T-helper 9 cell (primary cell): Measurements from ENCODE around the gene VCPKMT.

Source experiments
- DNase-seq: peaks from one replicate; pipeline ENCODE4 v3.0.0-alpha.2; 2020

Gene VCPKMT

DNA sequence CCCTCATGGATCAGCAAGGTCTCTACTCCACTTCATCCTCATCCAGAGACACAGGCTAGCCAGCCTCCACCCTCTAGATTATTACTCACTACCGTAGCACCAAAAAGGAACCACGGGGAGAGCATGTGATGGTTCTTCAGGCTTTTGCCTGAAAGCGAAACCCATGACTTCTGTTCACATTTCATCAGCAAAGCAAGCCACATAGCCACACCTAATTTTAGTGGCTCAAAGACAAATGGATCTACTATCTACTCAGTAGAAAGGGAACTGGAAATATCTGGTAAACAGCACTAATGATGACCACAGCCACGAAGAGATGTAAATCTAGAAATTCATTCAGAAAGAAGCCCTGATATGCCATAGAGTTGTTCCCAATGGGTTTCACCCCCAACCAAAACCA lies 51.4 kb downstream of the VCPKMT start:
- DNase-seq, result peak; percentile 29

DNA sequence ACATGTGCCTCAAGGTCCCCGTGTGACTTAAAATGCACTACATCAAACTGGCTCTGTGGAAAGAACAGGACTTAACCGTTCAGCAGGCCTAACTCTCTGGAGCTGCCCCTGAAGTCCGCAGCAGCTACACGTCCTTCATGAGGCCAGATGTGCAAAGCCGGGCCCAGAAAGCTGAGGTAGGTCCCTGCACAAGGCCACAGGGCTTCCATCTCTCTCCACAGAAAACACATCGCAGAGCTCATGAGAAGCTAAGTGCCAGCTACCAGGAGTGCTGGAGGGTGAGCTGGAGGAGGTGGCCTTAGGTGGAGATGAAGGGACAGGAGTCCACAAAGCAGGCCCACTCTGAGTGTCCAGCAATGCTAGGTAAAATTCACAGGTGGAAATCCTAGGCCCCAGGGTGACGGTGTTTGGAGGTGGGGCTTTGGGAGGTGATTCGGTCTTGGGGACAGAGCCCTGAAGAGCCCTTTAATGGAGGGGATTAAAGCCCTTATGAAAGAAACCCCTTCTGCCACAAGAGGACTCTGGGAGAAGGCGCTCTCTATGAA lies 52.4 kb downstream of the VCPKMT start:
- no peak for DNase-seq

DNA sequence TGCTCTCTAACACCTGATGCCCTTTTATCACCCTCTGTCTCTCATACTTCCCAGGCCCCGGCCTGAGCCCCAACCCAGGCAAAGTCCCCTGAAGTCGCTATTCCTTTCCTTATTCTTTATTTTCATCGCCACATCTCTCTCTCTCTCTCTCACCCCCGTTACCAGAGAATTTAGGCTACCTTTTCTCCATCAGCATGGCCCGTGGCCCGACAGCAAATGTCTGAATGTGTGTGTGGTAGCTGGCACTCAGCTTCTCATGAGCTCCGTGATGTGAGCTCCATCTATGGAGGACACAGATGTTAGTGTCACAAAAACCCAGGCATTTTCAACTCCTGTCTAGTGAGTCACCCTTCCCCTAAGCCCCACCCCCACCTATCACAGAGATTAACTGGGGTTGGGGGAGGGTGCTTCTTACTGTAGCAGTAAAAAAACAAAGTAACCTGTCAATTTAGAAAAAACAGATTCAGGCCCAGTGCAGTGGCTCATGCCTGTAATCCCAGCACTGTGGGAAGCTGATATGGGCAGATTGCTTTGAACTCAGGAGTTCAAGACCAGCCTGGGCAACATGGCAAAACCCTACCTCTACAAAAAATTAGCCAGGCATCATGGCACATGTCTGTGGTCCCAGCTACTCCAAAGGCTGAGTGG lies 53.8 kb downstream of the VCPKMT start:
- DNase-seq, result peak; percentile 64

DNA sequence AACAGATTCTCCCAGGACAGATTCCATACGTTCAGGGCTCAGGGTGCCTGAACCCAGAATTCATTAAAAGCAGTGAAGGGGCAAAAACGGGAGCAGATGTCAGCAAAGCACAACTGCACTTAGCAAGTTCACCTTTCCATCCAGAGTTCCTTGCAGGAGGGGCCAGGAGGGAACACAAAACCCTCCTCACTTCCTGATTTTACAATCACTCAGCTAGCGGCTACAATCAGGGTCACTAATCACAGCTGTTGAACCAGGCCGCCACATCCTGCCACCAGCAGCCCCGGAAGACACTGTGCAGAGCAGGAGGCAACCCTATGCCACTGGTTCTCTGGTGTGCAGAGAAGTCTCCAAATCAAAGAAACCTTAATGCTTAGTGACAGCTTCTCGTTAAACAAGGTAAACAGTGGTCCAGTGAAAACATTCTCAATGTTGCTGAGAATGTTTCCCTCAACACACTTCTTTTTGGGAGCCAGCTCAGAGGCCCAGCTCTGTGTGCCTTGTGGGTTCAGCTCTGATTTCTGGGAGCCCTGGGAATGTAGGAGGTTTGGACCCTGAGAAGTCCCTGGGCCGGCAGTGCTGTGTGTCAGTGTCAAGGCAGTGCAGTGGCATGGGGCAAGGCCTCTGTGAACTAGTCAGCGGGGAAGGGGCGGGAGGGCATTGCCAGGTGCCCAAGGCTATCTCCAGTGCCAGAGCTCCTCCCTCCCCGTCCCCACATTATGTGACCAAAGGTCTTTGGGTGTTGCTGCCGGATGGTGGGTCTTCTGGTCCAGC lies 54.5 kb downstream of the VCPKMT start:
- DNase-seq, result peak; percentile 50

DNA sequence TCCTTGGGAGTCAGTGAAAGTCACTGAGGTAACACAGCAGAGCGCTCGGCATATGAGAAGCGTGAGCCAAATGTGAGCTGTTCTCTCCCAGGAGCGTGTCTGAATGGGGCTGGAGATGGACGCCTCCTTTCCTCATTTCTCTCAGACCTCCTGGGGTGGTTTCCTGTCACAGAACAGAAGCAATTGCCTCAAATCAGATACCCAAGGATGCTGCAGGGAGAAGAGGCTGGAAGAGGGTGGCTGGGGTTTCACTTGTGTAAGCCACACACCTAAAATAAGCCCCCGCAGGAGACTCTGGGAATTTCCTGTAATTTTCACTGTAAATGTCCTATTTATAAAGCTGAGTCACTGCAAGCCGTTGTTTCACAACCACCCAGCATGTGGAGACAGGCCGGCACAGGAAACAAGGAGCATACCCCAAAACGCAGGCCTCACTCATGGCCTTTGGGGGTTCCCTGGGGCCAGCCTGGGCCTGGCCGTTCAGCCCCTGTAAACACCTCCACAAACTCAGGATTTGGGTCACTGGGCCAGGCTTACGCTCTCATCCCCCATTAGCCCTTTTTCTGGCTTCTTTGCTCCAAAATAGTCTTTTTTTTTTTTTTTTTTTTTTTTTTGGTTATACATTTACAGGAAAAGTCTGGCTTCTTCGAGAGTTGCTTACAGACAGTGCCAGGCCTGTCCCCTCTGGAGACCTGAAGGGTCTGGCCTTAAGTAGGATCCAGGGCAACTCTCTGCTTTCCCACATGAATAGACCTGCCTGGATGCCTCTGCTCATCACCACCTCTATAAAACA lies 55.3 kb downstream of the VCPKMT start:
- DNase-seq, result peak; percentile 33

DNA sequence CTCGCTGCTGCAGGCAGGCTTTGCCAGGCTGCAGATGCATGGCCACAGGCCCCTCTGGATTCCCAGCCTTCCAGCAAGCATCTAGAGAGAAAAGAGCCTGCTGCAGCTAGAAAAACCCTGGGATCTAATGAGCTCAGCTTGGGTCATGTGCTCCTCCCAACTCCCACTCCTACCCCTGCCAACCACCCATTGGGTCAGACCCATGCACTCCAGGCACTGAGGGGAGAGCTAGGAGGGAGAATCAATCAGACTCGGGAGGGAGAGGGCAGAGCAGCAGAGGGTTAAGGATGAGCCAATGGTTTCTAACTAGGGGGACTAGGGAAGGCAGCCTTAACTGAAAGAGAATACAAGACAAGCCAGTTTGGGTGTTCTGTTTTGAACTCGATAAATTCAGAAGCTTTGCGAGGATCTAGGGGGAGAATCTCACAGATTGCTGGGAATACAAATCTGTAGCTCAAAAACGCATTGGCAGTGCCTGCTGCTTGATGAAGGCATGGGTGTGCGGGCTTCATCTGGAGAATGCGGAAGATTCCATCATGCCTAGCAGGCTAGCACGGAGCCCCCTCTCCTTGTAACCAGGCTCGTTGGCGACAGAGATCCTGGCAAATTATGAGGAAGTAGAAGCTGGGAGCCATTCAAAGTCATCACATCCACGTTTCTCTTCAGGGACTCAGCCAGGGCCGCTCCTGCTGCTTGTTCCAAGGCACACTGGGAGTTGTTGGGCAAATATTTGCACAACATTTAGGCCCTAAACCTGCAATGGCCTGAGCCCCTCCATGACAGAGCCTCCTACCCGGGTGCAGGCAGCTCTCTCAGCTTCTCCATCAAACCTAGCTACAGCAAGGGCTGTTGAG lies 56.4 kb downstream of the VCPKMT start:
- DNase-seq, result no peak
